B cell (primary cell): ENCODE results near the gene NFYC. TPM values are rescaled to one million over a fixed set of nuclear protein-coding genes. Genes with fewer than 3 reads are reported as not detected.

Experiments used
- ATAC-seq: fragments of 200-7000 bp; cut with Tn5 transposase; one replicate; pipeline ENCODE4 v1.10.0; 2021; ENCODE audit warnings: low read depth, mild to moderate bottlenecking, moderate number of reproducible peaks, moderate library complexity
- CTCF ChIA-PET: fragments of 350-600 bp; sonication (Branson Sonifier 250); formaldehyde crosslinking; loops from one replicate; lab custom pipeline; 2021; ENCODE audit warnings: antibody characterized with exemption, inconsistent platforms; lab: Charles Lee
- POLR2A ChIA-PET: fragments of 350-600 bp; sonication (Branson Sonifier 250); formaldehyde crosslinking; loops from one replicate; lab custom pipeline; 2021; ENCODE audit warnings: antibody characterized with exemption; lab: Charles Lee
- DNase-seq: peaks from one replicate; pipeline ENCODE4 v3.0.0; 2013
- H2AFZ ChIP-seq: 2 replicates; pipeline ENCODE4 v1.6.1; 2012; ENCODE audit warnings: mild to moderate bottlenecking, low read depth, low read length; ENCODE audit not compliant: insufficient read depth, poor library complexity, severe bottlenecking
- H3K27ac ChIP-seq, 2 donors: 1 replicate in 1 of 2; 2 replicates in 1 of 2; pipeline ENCODE4 v1.5.1; 2012 to 2013; ENCODE audit warnings: low read length in 2 of 2, mild to moderate bottlenecking in 2 of 2, moderate library complexity in 1 of 2
- H3K27me3 ChIP-seq, 4 experiments: fragments of 200-600 bp in 1 of 4; sonication (generic) in 1 of 4; replicated peaks in 1 of 4; 1 replicate in 2 of 4; 2 replicates in 2 of 4; pipeline versions ENCODE4 v1.6.1 to v1.7.0; 2013 to 2016; ENCODE audit warnings: low read length in 3 of 4, mild to moderate bottlenecking in 2 of 4, mixed read lengths in 1 of 4, moderate library complexity in 1 of 4; ENCODE audit not compliant: insufficient read depth in 4 of 4, control insufficient read depth in 3 of 4; ENCODE audit errors: control extremely low read depth in 1 of 4
- H3K36me3 ChIP-seq, 2 experiments: replicated peaks in 1 of 2; 1 replicate in 1 of 2; 2 replicates in 1 of 2; pipeline versions ENCODE4 v1.6.1 to v1.7.1; 2013; ENCODE audit warnings: low read length in 1 of 2; ENCODE audit not compliant: insufficient read depth in 2 of 2, control insufficient read depth in 1 of 2; ENCODE audit errors: control extremely low read depth in 1 of 2, extremely low read depth in 1 of 2
- H3K4me1 ChIP-seq, 2 donors: fragments of 200-600 bp in 1 of 2; sonication (generic) in 1 of 2; 1 replicate in 1 of 2; 2 replicates in 1 of 2; pipeline versions ENCODE4 v1.5.1 to v1.6.1; 2013 to 2017; ENCODE audit warnings: low read length in 2 of 2; ENCODE audit not compliant: control insufficient read depth in 2 of 2, insufficient read depth in 2 of 2
- H3K4me2 ChIP-seq: replicated peaks from 2 replicates; pipeline ENCODE3; 2012; ENCODE audit warnings: mild to moderate bottlenecking, low read depth, low read length; ENCODE audit not compliant: poor library complexity, severe bottlenecking
- H3K4me3 ChIP-seq, 5 experiments: fragments of 200-600 bp in 1 of 5; sonication (generic) in 1 of 5; 1 replicate in 3 of 5; 2 replicates in 2 of 5; pipeline versions ENCODE4 v1.5.1 to v1.7.0; 2011 to 2016; ENCODE audit warnings: low read length in 4 of 5, mild to moderate bottlenecking in 4 of 5, low read depth in 2 of 5, control low read depth in 1 of 5, moderate library complexity in 1 of 5; ENCODE audit not compliant: insufficient read depth in 1 of 5; ENCODE audit errors: control extremely low read depth in 1 of 5, extremely low read depth in 1 of 5
- H3K79me2 ChIP-seq: fragments of 200-600 bp; sonication (generic); one replicate; pipeline ENCODE4 v1.6.0; 2016; ENCODE audit warnings: low read length; ENCODE audit not compliant: control insufficient read depth, insufficient read depth
- H3K9ac ChIP-seq: fragments of 200-600 bp; sonication (generic); 2 replicates; pipeline ENCODE4 v1.6.1; 2017; ENCODE audit warnings: mild to moderate bottlenecking, low read length, moderate library complexity
- H3K9me3 ChIP-seq, 3 donors: one replicate each; pipeline versions ENCODE4 v1.6.1 to v1.7.1; 2013; ENCODE audit warnings: low read length in 2 of 3; ENCODE audit not compliant: control insufficient read depth in 2 of 3, insufficient read depth in 1 of 3; ENCODE audit errors: control extremely low read depth in 1 of 3
- H4K20me1 ChIP-seq: 2 replicates; pipeline ENCODE4 v1.6.0; 2012; ENCODE audit warnings: mild to moderate bottlenecking, low read length; ENCODE audit not compliant: insufficient read depth, control insufficient read depth, poor library complexity, severe bottlenecking
- H3K27ac Mint-ChIP-seq: one replicate; pipeline ENCODE4 v1.8.0; 2021; ENCODE audit warnings: mixed read lengths
- H3K27me3 Mint-ChIP-seq: one replicate; pipeline ENCODE4 v1.8.0; 2021; ENCODE audit warnings: mixed read lengths
- H3K4me1 Mint-ChIP-seq: one replicate; pipeline ENCODE4 v1.8.0; 2021; ENCODE audit warnings: mixed read lengths
- H3K4me3 Mint-ChIP-seq: one replicate; pipeline ENCODE4 v1.8.0; 2021; ENCODE audit warnings: mixed read lengths
- H3K9me3 Mint-ChIP-seq: one replicate; pipeline ENCODE4 v1.8.0; 2022; ENCODE audit warnings: mixed read lengths; ENCODE audit not compliant: insufficient read depth
- EZH2 ChIP-seq: IDR thresholded peaks from 2 replicates; pipeline ENCODE4 v1.6.1; 2012; ENCODE audit warnings: borderline replicate concordance, low read depth, mild to moderate bottlenecking, moderate library complexity, low read length; ENCODE audit not compliant: insufficient read depth, poor library complexity, severe bottlenecking
- WGBS: methylation state at CpG from one replicate; pipeline ENCODE4 v1.1.5; 2013; ENCODE audit warnings: missing lambda C conversion rate; ENCODE audit not compliant: insufficient coverage; 5-methylcytosine and 5-hydroxymethylcytosine counted together
- intact Hi-C: fragments of 100-400 bp; cut with micrococcal nuclease; formaldehyde crosslinking; loops from one replicate; pipeline ENCODE4 v1.10.0; 2022
- polyA plus RNA-seq: library from polyadenylated mRNA; depleted of rRNA; stranded (reverse); fragments of >200 nt; gene quantifications from 2 replicates; pipeline ENCODE4 v1.2.3, GENCODE V29; 2012
- total RNA-seq, 2 donors: library from RNA; stranded (reverse); fragments of 120-200 nt in 1 of 2; gene quantifications; 1 replicate in 1 of 2; 2 replicates in 1 of 2; pipeline versions ENCODE4 v1.2.3 to v1.2.4, GENCODE V29; 2013 to 2022
- TF ChIP-seq, protein P1 (sequence below): fragments of 200-600 bp; IDR thresholded peaks from one replicate; pipeline ENCODE4 v1.8.0; 2022; ENCODE audit warnings: antibody characterized with exemption, mild to moderate bottlenecking

Gene NFYC
- total and polyA plus RNA-seq, 2 donors (not counting 1 experiment from before 2014, with no cell fraction given): 88.7 to 123 TPM

DNA sequence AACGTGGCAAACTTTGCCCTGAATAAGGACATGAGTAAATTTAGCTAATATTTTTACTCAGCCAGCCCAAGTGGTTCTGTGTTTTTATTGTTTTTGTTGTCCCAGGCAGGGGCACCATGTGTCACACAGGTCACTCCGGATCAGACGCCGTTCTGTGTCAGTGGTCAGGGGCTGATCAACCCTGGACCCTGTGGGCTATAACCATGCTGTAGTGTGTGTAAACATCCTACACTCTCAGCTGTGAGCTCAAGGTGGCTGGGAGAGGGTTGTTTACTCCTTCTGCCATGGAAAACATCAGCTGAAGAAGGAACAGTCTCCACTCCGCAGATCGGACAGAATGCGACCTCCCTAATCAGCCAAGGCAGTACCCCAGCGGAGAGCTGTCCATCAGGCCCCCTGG, 65.6 kb downstream of the NFYC start:
- H3K4me2 ChIP-seq: no peak overlapping the region
- CTCF ChIA-PET: interaction anchor here (2.0 to 6.7 kb wide), 2 partner anchors 8 to 17 kb away, joined by 7 to 40 read pairs; no protein-coding TSS in a partner anchor
- intact Hi-C loops: no loop called here

DNA sequence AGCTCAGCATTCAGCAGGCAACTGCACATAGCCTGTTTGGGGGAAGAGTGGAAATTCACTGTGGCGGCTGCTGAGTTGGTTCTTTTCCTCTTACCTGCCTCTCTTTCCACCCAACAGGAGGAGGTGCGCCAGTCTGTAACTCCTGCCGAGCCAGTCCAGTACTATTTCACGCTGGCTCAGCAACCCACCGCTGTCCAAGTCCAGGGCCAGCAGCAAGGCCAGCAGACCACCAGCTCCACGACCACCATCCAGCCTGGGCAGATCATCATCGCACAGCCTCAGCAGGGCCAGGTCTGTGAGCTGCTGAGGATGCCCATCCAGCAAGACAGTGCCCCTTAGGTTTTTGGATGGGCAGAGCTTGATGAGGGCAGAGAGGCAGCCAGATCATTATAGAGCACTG, 66.5 kb downstream of the NFYC start:
- ATAC-seq (no peak), DNase-seq (no peak)
- Mint-ChIP-seq H3K4me1 (peaks cover 24% of the 10 kb centered on the region), H3K27ac (no peak overlapping the region), H3K27me3 (no peaks in the 10 kb centered on the region), H3K4me3 (no peak overlapping the region), H3K9me3 (no peaks in the 10 kb centered on the region)
- no peak overlapping the region for H3K9ac ChIP-seq
- intact Hi-C loops: no loop called here
- peaks cover 37% of the 10 kb centered on the region for H4K20me1 ChIP-seq
- H3K4me2 ChIP-seq: no peak overlapping the region
- H2AFZ ChIP-seq: no peak overlapping the region
- H3K4me3 ChIP-seq: no peak overlapping the region
- 89% methylated on average over 6 of the region's 7 CpGs for WGBS
- H3K79me2 ChIP-seq: peaks cover 6% of the 10 kb centered on the region
- ChIA-PET POLR2A (no interaction called here), CTCF (interaction anchor here (6.7 kb wide), 1 partner anchor 16 kb away, joined by 40 read pairs; no protein-coding TSS in a partner anchor)
- peaks cover 4 to 97% of the 10 kb centered on the region in 2 experiments for H3K36me3 ChIP-seq
- no peak for TF ChIP-seq EZH2
- TF ChIP-seq, protein P1, sequence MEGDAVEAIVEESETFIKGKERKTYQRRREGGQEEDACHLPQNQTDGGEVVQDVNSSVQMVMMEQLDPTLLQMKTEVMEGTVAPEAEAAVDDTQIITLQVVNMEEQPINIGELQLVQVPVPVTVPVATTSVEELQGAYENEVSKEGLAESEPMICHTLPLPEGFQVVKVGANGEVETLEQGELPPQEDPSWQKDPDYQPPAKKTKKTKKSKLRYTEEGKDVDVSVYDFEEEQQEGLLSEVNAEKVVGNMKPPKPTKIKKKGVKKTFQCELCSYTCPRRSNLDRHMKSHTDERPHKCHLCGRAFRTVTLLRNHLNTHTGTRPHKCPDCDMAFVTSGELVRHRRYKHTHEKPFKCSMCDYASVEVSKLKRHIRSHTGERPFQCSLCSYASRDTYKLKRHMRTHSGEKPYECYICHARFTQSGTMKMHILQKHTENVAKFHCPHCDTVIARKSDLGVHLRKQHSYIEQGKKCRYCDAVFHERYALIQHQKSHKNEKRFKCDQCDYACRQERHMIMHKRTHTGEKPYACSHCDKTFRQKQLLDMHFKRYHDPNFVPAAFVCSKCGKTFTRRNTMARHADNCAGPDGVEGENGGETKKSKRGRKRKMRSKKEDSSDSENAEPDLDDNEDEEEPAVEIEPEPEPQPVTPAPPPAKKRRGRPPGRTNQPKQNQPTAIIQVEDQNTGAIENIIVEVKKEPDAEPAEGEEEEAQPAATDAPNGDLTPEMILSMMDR: no peak
- no peaks in the 10 kb centered on the region for H3K9me3 ChIP-seq
- no peak overlapping the region for H3K27ac ChIP-seq
- H3K4me1 ChIP-seq: peaks cover 0 to 15% of the 10 kb centered on the region in 2 donors
- no peaks in the 10 kb centered on the region for H3K27me3 ChIP-seq

More for the DNA sequence above, 65.6 kb downstream of the NFYC start:
- WGBS: 100% methylated on average over 7 of the region's 8 CpGs
- Histone ChIP-seq H3K4me1 (peaks cover 0 to 7% of the 10 kb centered on the region in 2 donors), H3K9ac (no peak overlapping the region), H3K27ac (no peak overlapping the region), H3K4me3 (no peak overlapping the region), H3K9me3 (no peaks in the 10 kb centered on the region), H2AFZ (no peak overlapping the region), H3K79me2 (peaks cover 6% of the 10 kb centered on the region), H3K27me3 (no peaks in the 10 kb centered on the region), H4K20me1 (peaks cover 30% of the 10 kb centered on the region), H3K36me3 (peaks cover 2 to 93% of the 10 kb centered on the region in 2 experiments)
- Mint-ChIP-seq H3K4me1 (peaks cover 21% of the 10 kb centered on the region), H3K27ac (no peak overlapping the region), H3K9me3 (no peaks in the 10 kb centered on the region), H3K27me3 (no peaks in the 10 kb centered on the region), H3K4me3 (no peak overlapping the region)
- ATAC-seq (no peak), DNase-seq (no peak)
- TF ChIP-seq, protein P1: no peak
- no peak for TF ChIP-seq EZH2
- POLR2A ChIA-PET: no interaction called here
